Gastrocnemius medialis (tissue), 4 donors: Measurements from ENCODE around the gene PHACTR3.

Experiments
- POLR2A ChIP-seq, 2 donors: fragments of 450-650 bp; IDR thresholded peaks; one replicate each; pipeline ENCODE4 v1.6.1; 2017; ENCODE audit warnings: antibody characterized with exemption in 2 of 2, mild to moderate bottlenecking in 2 of 2, moderate library complexity in 2 of 2
- TF ChIP-seq, protein P1 (sequence below), 5 experiments: fragments of 450-650 bp in 3 of 5; fragments of 200-600 bp in 2 of 5; sonication (generic) in 2 of 5; IDR thresholded peaks in 4 of 5; conservative IDR thresholded peaks in 1 of 5; 1 replicate in 4 of 5; 2 replicates in 1 of 5; pipeline ENCODE4 v1.5.1; 2016 to 2019; ENCODE audit warnings: antibody characterized with exemption in 5 of 5, mild to moderate bottlenecking in 3 of 5, moderate library complexity in 3 of 5

DNA sequence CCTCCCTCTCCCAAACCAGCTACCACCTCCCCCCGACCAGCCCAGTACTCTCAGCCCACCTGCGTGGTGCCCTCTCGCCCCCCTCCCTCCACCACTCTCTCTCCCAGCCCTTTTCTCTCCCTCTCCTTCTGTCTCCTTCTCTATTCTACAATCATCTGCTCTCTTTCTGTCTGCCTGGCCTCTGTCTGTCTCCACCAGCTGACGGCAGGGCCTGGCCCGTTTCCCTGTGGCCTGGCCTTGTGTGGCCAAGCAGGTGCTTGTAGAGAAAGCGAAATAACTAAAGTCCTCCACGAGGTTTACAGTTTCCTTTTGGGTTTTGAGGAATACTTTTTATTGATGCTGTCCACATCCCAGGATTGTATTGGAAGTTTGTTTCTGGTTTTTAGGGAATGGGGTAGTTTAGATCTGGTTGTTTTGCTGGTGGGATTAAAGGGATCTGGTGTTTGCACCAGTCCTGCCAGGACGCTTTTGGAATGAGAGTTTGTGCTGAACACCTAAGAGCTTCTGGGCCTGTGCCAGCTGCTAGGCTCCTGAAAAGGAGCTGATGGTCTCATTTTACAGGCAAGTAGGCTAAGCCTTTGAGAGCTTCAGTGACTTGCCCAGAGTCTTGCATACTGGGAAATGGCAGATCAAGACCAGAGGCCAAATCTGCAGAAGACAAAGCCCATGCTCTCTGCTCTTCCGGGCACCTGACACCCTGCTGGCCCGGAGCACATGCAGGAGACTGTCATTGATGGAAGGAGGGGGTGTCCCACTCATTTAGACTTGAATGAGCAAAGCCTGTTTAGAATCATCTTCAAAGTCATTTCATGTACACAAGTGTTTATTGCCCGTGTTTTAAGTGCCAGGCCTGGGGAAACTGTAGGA lies 167.4 kb downstream of the PHACTR3 start:
- TF ChIP-seq, protein P1, sequence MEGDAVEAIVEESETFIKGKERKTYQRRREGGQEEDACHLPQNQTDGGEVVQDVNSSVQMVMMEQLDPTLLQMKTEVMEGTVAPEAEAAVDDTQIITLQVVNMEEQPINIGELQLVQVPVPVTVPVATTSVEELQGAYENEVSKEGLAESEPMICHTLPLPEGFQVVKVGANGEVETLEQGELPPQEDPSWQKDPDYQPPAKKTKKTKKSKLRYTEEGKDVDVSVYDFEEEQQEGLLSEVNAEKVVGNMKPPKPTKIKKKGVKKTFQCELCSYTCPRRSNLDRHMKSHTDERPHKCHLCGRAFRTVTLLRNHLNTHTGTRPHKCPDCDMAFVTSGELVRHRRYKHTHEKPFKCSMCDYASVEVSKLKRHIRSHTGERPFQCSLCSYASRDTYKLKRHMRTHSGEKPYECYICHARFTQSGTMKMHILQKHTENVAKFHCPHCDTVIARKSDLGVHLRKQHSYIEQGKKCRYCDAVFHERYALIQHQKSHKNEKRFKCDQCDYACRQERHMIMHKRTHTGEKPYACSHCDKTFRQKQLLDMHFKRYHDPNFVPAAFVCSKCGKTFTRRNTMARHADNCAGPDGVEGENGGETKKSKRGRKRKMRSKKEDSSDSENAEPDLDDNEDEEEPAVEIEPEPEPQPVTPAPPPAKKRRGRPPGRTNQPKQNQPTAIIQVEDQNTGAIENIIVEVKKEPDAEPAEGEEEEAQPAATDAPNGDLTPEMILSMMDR (IDR thresholded peaks at IDR 0.05 in 4 of 5, conservative IDR thresholded peaks at IDR 0.05 in 1 of 5), result no peak
- no peak for TF ChIP-seq POLR2A (IDR thresholded peaks at IDR 0.05)
